Mesothelial cell of epicardium (in vitro differentiated cells): ENCODE data around the gene HNRNPU. TPM values are rescaled to one million over a fixed set of nuclear protein-coding genes. Genes with fewer than 3 reads are reported as not detected.

Experiments used
- DNase-seq, 2 experiments: peaks; one replicate each; pipeline ENCODE4 v3.0.0; 2021; ENCODE audit warnings: low spot score in 2 of 2; ENCODE audit not compliant: unreplicated experiment in 2 of 2
- H3K27ac Mint-ChIP-seq: 2 replicates; pipeline ENCODE4 v1.8.0; 2021; ENCODE audit warnings: mixed read lengths
- H3K27me3 Mint-ChIP-seq: 2 replicates; pipeline ENCODE4 v1.8.0; 2021; ENCODE audit warnings: low read depth, mixed read lengths
- H3K36me3 Mint-ChIP-seq: 2 replicates; pipeline ENCODE4 v1.8.0; 2021; ENCODE audit warnings: mixed read lengths
- H3K4me1 Mint-ChIP-seq: 2 replicates; pipeline ENCODE4 v1.8.0; 2021; ENCODE audit warnings: mixed read lengths
- H3K4me3 Mint-ChIP-seq: 2 replicates; pipeline ENCODE4 v1.8.0; 2021; ENCODE audit warnings: mild to moderate bottlenecking, moderate library complexity, mixed read lengths
- H3K9me3 Mint-ChIP-seq: 2 replicates; pipeline ENCODE4 v1.8.0; 2021; ENCODE audit warnings: mixed read lengths
- total RNA-seq: library from RNA; stranded (reverse); gene quantifications from 3 replicates; pipeline ENCODE4 v1.2.1, GENCODE V29; 2021
- TF ChIP-seq, protein P1 (sequence below): fragments of 200-600 bp; sonication (generic); IDR thresholded peaks from one replicate; pipeline ENCODE4 v1.5.0; 2021; ENCODE audit warnings: antibody characterized with exemption; ENCODE audit not compliant: unreplicated experiment

The HNRNPU gene
- total RNA-seq, 1 donor from 2014 or later: 424 TPM

DNA sequence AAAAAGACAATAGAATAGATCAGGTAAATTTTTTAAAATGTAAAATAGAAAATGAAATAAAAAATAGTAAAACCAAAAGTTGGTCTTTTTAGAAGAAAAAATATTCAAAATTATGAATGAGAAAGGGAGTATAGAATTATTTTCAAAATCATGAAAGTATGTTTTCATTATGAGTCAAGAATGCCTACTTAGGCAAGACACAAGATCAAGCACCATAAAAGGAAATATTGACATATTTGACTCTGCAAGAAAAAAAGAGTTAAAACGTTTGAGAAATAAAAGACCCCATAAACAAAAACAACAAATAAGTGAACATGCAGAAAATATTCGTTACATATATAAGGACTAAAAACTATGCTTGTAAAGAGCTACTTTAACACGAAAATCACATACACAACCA, 33.7 kb downstream of the HNRNPU start:
- H3K4me1 Mint-ChIP-seq: peaks cover 7% of the 10 kb centered on the region
- H3K27me3 Mint-ChIP-seq: no peaks in the 10 kb centered on the region
- H3K4me3 Mint-ChIP-seq: no peak overlapping the region
- peaks cover 1% of the 10 kb centered on the region for H3K36me3 Mint-ChIP-seq
- no peak for DNase-seq
- H3K9me3 Mint-ChIP-seq: no peaks in the 10 kb centered on the region
- TF ChIP-seq, protein P1, sequence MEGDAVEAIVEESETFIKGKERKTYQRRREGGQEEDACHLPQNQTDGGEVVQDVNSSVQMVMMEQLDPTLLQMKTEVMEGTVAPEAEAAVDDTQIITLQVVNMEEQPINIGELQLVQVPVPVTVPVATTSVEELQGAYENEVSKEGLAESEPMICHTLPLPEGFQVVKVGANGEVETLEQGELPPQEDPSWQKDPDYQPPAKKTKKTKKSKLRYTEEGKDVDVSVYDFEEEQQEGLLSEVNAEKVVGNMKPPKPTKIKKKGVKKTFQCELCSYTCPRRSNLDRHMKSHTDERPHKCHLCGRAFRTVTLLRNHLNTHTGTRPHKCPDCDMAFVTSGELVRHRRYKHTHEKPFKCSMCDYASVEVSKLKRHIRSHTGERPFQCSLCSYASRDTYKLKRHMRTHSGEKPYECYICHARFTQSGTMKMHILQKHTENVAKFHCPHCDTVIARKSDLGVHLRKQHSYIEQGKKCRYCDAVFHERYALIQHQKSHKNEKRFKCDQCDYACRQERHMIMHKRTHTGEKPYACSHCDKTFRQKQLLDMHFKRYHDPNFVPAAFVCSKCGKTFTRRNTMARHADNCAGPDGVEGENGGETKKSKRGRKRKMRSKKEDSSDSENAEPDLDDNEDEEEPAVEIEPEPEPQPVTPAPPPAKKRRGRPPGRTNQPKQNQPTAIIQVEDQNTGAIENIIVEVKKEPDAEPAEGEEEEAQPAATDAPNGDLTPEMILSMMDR: no peak
- H3K27ac Mint-ChIP-seq: no peak overlapping the region

GRCh38 chr1:244826712-244827111, 37.6 kb downstream of the HNRNPU start:
- peaks cover 1% of the 10 kb centered on the region for H3K36me3 Mint-ChIP-seq
- H3K27me3 Mint-ChIP-seq: no peaks in the 10 kb centered on the region
- no peak overlapping the region for H3K4me3 Mint-ChIP-seq
- DNase-seq: no peak
- TF ChIP-seq, protein P1: no peak
- no peaks in the 10 kb centered on the region for H3K9me3 Mint-ChIP-seq
- no peak overlapping the region for H3K27ac Mint-ChIP-seq
- no peaks in the 10 kb centered on the region for H3K4me1 Mint-ChIP-seq

- DNase-seq: no peak
- H3K4me3 Mint-ChIP-seq: no peak overlapping the region
- H3K27ac Mint-ChIP-seq: no peak overlapping the region
- H3K36me3 Mint-ChIP-seq: no peaks in the 10 kb centered on the region
- TF ChIP-seq, protein P1: no peak
- peaks cover 8% of the 10 kb centered on the region for H3K4me1 Mint-ChIP-seq
- no peaks in the 10 kb centered on the region for H3K27me3 Mint-ChIP-seq
- no peaks in the 10 kb centered on the region for H3K9me3 Mint-ChIP-seq
Measured at GRCh38 chr1:244822878-244823277, 41.5 kb downstream of the HNRNPU start.

DNA sequence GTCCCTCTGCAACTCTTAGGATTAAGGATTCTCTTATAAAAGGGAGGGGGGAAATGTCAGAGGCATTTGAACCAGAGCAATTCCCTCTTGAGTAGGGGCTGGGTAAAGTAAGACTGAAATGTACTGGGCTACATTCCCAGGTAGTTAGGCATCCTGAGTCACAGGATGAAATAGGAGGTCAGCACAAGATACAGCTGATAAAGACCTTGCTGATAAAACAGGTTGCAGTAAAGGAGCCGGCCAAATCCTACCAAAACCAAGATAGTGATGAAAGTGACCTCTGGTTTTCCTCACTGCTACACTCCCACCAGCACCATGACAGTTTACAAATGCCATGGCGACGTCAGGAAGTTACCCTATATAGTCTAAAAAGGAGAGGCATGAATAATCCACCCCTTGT, 43.2 kb downstream of the HNRNPU start:
- peaks cover 6% of the 10 kb centered on the region for H3K27me3 Mint-ChIP-seq
- H3K9me3 Mint-ChIP-seq: no peaks in the 10 kb centered on the region
- no peak overlapping the region for H3K4me3 Mint-ChIP-seq
- H3K4me1 Mint-ChIP-seq: peaks cover 11% of the 10 kb centered on the region
- no peaks in the 10 kb centered on the region for H3K36me3 Mint-ChIP-seq
- TF ChIP-seq, protein P1: no peak
- no peak overlapping the region for H3K27ac Mint-ChIP-seq
- no peak for DNase-seq

- peak overlapping the region; percentile 47 for H3K27ac Mint-ChIP-seq
- no peaks in the 10 kb centered on the region for H3K9me3 Mint-ChIP-seq
- H3K4me3 Mint-ChIP-seq: no peak overlapping the region
- no peaks in the 10 kb centered on the region for H3K36me3 Mint-ChIP-seq
- TF ChIP-seq, protein P1: no peak
- H3K4me1 Mint-ChIP-seq: peaks cover 11% of the 10 kb centered on the region
- no peak for DNase-seq
- H3K27me3 Mint-ChIP-seq: peaks cover 14% of the 10 kb centered on the region
Measured at GRCh38 chr1:244820131-244820530, 44.2 kb downstream of the HNRNPU start.

- H3K27me3 Mint-ChIP-seq: peaks cover 24% of the 10 kb centered on the region
- H3K9me3 Mint-ChIP-seq: no peaks in the 10 kb centered on the region
- TF ChIP-seq, protein P1: no peak
- no peaks in the 10 kb centered on the region for H3K36me3 Mint-ChIP-seq
- H3K4me3 Mint-ChIP-seq: no peak overlapping the region
- DNase-seq: no peak
- H3K27ac Mint-ChIP-seq: no peak overlapping the region
- peaks cover 11% of the 10 kb centered on the region for H3K4me1 Mint-ChIP-seq
Measured at GRCh38 chr1:244817415-244817894, 46.9 kb downstream of the HNRNPU start.
